ENCODE measurements around the gene SLC5A10.

SLC5A10 gene

GRCh38 chr17:18986541-18987229, 34.7 kb downstream of the SLC5A10 start:
- DNase-seq, result no peak

- no peak for DNase-seq
These were observed 35.3 kb downstream of the SLC5A10 start for GRCh38 chr17:18987230-18987610.

GRCh38 chr17:18987862-18988545, 36.0 kb downstream of the SLC5A10 start:
- no peak for DNase-seq

DNA sequence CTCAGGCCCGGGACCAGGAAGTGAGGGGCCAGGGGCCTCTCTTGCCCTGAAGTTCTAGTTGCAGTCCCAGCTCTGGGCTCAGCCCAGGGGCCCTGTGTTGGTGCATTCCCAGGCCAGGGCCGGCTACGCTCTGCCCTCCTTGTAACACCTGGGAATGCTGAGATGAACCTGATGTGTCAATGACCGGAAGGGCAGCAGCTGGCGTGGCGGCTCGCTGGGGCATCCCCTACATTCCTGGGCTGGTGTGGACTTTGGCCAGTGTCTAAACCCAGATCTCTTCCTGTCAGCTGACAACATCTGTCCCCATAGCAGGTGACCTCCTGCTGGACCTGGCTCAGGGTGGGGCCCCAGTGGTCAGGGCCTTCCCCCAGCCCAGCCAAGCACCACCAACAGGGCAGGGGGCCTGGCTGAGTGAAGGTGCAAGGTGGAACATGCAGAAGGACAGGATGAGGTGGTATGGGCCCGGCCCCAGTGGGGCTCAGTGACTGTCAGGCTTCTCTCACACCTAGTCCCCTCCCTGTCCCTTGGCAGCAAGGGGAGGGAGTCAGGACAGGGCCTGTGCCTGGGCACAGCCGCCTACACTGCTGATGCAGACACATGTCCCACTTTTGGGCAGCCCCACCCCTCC, 36.7 kb downstream of the SLC5A10 start:
- DNase-seq, result no peak

DNA sequence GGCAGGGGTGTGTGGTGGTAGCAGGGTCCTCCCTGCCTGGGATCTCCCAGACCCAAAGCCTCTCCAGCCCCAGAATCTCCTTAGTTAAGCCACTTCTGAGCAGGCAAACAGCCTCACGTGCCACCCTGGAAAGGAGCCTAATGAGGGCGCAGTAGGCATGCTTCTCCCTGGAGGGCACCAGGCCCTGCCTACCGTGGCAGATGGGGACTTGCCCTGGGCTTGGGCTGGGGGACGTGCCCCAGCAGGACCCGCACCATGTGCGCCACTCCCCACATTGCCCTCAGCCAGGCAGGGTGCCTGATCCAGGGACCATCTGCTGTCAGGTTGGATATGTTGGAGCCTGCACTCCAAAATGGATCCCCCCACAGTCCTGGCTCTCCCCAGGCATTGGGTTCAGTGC, 38.4 kb downstream of the SLC5A10 start:
- DNase-seq, result no peak

DNA sequence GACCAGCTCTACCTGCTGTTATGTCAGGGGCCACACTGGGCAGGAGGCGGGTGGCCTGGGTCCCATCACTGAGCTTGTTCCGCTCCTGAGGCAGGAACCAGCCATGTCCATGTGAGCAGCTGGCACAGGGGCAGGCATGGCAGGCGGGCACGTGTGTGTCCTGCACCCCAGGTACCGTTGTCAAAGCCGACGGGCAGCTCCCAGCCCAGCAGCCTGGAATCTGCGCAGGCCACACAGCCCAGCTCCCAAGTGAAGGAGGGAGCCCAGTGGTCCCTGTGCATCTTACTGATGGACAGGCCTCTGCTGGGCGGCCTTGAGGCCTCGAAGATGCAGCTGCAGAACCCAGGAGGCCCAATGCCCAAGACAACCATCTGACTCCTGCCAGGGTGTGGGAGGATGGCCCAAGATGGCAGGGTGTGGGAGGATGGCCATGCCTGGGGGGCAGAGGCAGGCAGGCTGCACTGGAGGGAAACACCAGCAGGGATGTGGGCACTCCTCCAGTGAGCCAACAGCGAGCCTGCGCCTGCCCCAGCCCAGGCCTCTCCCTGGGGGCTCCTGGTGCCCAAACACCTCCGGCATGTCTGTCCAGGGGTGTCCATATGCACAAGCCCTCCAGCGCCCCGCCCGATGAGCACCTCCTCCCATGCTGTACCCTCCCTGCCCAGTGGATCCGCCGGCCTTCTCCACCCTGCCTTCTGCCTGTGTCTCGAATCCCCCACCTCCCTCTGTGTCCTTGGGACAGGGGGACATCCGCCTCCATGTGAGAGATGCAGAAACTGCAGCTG, 39.8 kb downstream of the SLC5A10 start:
- no peak for DNase-seq

- no peak for DNase-seq
These were observed 40.6 kb downstream of the SLC5A10 start for GRCh38 chr17:18992454-18993130.

DNA sequence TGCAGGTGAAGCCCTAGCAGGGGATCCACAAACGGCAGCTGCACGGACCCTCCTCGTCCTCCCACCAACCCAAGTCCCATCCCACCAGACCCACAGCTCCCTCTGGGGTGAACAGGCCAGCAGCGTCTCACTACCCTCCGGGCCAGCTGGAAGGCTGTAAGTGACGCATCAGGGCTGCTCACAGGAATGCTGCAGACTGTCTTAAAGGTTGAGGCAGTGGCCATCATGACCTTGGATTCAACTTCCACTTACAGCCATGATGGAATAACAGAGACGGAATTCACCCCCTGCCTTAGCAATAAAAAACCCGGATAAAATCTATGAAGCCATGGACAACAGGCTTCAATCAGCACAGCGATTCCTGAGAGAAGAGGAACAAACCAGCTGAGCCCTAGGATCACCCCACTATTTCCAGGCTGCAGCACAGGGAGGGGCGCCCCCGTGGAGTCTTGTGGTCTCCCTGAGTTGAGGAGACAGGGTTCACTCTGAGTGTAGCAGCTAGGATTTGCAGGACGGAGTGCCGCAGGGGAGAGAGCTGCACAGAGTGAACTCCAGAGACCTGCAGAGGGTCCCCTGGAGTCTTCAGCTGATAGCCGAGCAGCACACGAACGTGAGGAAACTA, 42.1 kb downstream of the SLC5A10 start:
- DNase-seq, result no peak

- no peak for DNase-seq
These were observed 42.7 kb downstream of the SLC5A10 start for GRCh38 chr17:18994631-18995030.

- no peak for DNase-seq
These were observed 43.3 kb downstream of the SLC5A10 start for GRCh38 chr17:18995220-18995619.

GRCh38 chr17:18996458-18996857, 44.5 kb downstream of the SLC5A10 start:
- DNase-seq, result no peak

- no peak for DNase-seq
These were observed 45.8 kb downstream of the SLC5A10 start for GRCh38 chr17:18997650-18998196.

DNA sequence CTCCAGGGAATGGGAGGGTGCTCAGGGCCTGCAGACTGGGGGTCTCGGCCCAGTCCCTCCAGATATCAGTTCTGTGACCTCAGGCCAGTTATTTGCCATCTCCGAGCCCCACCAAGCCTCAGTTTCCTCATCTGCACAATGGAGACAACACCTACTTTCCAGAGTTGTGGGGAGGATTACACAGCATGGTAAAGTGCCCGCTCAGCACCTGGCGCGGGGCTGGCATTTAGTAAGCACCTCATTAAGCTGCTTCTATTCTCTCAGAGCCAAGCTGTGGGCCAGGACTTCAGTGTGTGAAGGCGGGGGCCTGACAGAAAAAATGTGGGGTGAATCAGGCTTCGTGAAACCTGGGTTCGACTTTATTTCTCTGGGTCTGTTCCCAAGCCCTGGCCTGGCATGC, 47.4 kb downstream of the SLC5A10 start:
- no peak for DNase-seq

DNA sequence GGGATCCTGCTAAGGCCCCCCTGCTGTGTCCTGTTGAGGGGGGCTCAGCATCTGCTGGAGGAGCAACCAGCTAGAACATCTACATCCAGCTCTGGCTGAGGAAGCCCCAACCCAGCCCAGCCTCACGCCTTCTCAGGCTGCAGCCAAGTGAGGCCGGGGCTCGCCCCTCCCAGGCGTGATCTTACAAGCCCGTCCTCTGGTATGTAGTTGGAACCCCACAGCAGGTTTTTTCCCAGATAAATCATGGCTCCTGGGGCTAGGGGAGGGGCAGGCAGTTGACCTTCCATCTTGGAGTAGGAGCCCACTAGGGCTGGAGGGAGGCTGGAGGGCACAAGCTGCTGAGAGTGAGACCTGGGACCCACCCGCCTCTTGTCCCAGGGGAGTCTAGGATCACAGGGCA, 47.9 kb downstream of the SLC5A10 start:
- DNase-seq, result no peak

- DNase-seq, result no peak
These were observed 48.8 kb downstream of the SLC5A10 start for GRCh38 chr17:19000531-19001325.

GRCh38 chr17:19001907-19002590, 50.1 kb downstream of the SLC5A10 start:
- DNase-seq, result no peak

GRCh38 chr17:19002805-19003542, 51.0 kb downstream of the SLC5A10 start:
- no peak for DNase-seq

- peak; percentile 19 for DNase-seq
These were observed 51.8 kb downstream of the SLC5A10 start for GRCh38 chr17:19003543-19004420.

All from effector CD4-positive, alpha-beta T cell (primary cell).